NCI-H524 treated with DMSO at 0.1 percent for 48 hours (cell line): ENCODE results near the gene GLIS1.
A peak's percentile ranks its signal among the peaks of the same experiment; 100 is the strongest.

Experiments used
- DNase-seq: peaks from one replicate; lab custom pipeline; 2025; lab: John Stamatoyannopoulos, UW

The GLIS1 gene

GRCh38 chr1:53548031-53548491 is 190.9 kb downstream of the GLIS1 start:
- DNase-seq, result no peak

- no peak for DNase-seq
Measured at GRCh38 chr1:53547231-53547790, 191.7 kb downstream of the GLIS1 start.

- no peak for DNase-seq
Measured at GRCh38 chr1:53546409-53547155, 192.4 kb downstream of the GLIS1 start.

- no peak for DNase-seq
Measured at GRCh38 chr1:53545663-53546408, 193.1 kb downstream of the GLIS1 start.

- DNase-seq, result no peak
Measured at GRCh38 chr1:53544728-53545515, 194.0 kb downstream of the GLIS1 start.

- DNase-seq, result no peak
Measured at GRCh38 chr1:53543778-53544695, 194.9 kb downstream of the GLIS1 start.

- DNase-seq, result no peak
Measured at GRCh38 chr1:53543130-53543777, 195.7 kb downstream of the GLIS1 start.

- DNase-seq, result no peak
Measured at GRCh38 chr1:53542551-53542950, 196.4 kb downstream of the GLIS1 start.

- no peak for DNase-seq
Measured at GRCh38 chr1:53541761-53542550, 197.0 kb downstream of the GLIS1 start.

GRCh38 chr1:53541263-53541625 is 197.7 kb downstream of the GLIS1 start:
- no peak for DNase-seq

- DNase-seq, result no peak
Measured at GRCh38 chr1:53540604-53541262, 198.2 kb downstream of the GLIS1 start.

GRCh38 chr1:53539711-53540603 is 199.0 kb downstream of the GLIS1 start:
- no peak for DNase-seq

- no peak for DNase-seq
Measured at GRCh38 chr1:53539226-53539625, 199.7 kb downstream of the GLIS1 start.

GRCh38 chr1:53536606-53537005 is 202.4 kb downstream of the GLIS1 start:
- DNase-seq, result no peak

- DNase-seq, result peak; percentile 75
Measured at GRCh38 chr1:53535846-53536245, 203.1 kb downstream of the GLIS1 start.

- DNase-seq, result no peak
Measured at GRCh38 chr1:53535226-53535625, 203.7 kb downstream of the GLIS1 start.

GRCh38 chr1:53532912-53533311 is 206.1 kb downstream of the GLIS1 start:
- DNase-seq, result no peak

GRCh38 chr1:53532377-53532776 is 206.6 kb downstream of the GLIS1 start:
- DNase-seq, result no peak
